B cell (primary cell): ENCODE data around the gene RPS6KA4. TPM values are rescaled to one million over a fixed set of nuclear protein-coding genes. Genes with fewer than 3 reads are reported as not detected.

Experiments
- ATAC-seq: fragments of 200-7000 bp; cut with Tn5 transposase; one replicate; pipeline ENCODE4 v1.10.0; 2021; ENCODE audit warnings: low read depth, mild to moderate bottlenecking, moderate number of reproducible peaks, moderate library complexity
- CTCF ChIA-PET: fragments of 350-600 bp; sonication (Branson Sonifier 250); formaldehyde crosslinking; loops from one replicate; lab custom pipeline; 2021; ENCODE audit warnings: antibody characterized with exemption, inconsistent platforms; lab: Charles Lee
- POLR2A ChIA-PET: fragments of 350-600 bp; sonication (Branson Sonifier 250); formaldehyde crosslinking; loops from one replicate; lab custom pipeline; 2021; ENCODE audit warnings: antibody characterized with exemption; lab: Charles Lee
- DNase-seq: peaks from one replicate; pipeline ENCODE4 v3.0.0; 2013
- H2AFZ ChIP-seq: 2 replicates; pipeline ENCODE4 v1.6.1; 2012; ENCODE audit warnings: mild to moderate bottlenecking, low read depth, low read length; ENCODE audit not compliant: insufficient read depth, poor library complexity, severe bottlenecking
- H3K27ac ChIP-seq, 2 donors: 1 replicate in 1 of 2; 2 replicates in 1 of 2; pipeline ENCODE4 v1.5.1; 2012 to 2013; ENCODE audit warnings: low read length in 2 of 2, mild to moderate bottlenecking in 2 of 2, moderate library complexity in 1 of 2
- H3K27me3 ChIP-seq, 4 experiments: fragments of 200-600 bp in 1 of 4; sonication (generic) in 1 of 4; replicated peaks in 1 of 4; 1 replicate in 2 of 4; 2 replicates in 2 of 4; pipeline versions ENCODE4 v1.6.1 to v1.7.0; 2013 to 2016; ENCODE audit warnings: low read length in 3 of 4, mild to moderate bottlenecking in 2 of 4, mixed read lengths in 1 of 4, moderate library complexity in 1 of 4; ENCODE audit not compliant: insufficient read depth in 4 of 4, control insufficient read depth in 3 of 4; ENCODE audit errors: control extremely low read depth in 1 of 4
- H3K36me3 ChIP-seq, 2 experiments: replicated peaks in 1 of 2; 1 replicate in 1 of 2; 2 replicates in 1 of 2; pipeline versions ENCODE4 v1.6.1 to v1.7.1; 2013; ENCODE audit warnings: low read length in 1 of 2; ENCODE audit not compliant: insufficient read depth in 2 of 2, control insufficient read depth in 1 of 2; ENCODE audit errors: control extremely low read depth in 1 of 2, extremely low read depth in 1 of 2
- H3K4me1 ChIP-seq, 2 donors: fragments of 200-600 bp in 1 of 2; sonication (generic) in 1 of 2; 1 replicate in 1 of 2; 2 replicates in 1 of 2; pipeline versions ENCODE4 v1.5.1 to v1.6.1; 2013 to 2017; ENCODE audit warnings: low read length in 2 of 2; ENCODE audit not compliant: control insufficient read depth in 2 of 2, insufficient read depth in 2 of 2
- H3K4me2 ChIP-seq: replicated peaks from 2 replicates; pipeline ENCODE3; 2012; ENCODE audit warnings: mild to moderate bottlenecking, low read depth, low read length; ENCODE audit not compliant: poor library complexity, severe bottlenecking
- H3K4me3 ChIP-seq, 5 experiments: fragments of 200-600 bp in 1 of 5; sonication (generic) in 1 of 5; 1 replicate in 3 of 5; 2 replicates in 2 of 5; pipeline versions ENCODE4 v1.5.1 to v1.7.0; 2011 to 2016; ENCODE audit warnings: low read length in 4 of 5, mild to moderate bottlenecking in 4 of 5, low read depth in 2 of 5, control low read depth in 1 of 5, moderate library complexity in 1 of 5; ENCODE audit not compliant: insufficient read depth in 1 of 5; ENCODE audit errors: control extremely low read depth in 1 of 5, extremely low read depth in 1 of 5
- H3K79me2 ChIP-seq: fragments of 200-600 bp; sonication (generic); one replicate; pipeline ENCODE4 v1.6.0; 2016; ENCODE audit warnings: low read length; ENCODE audit not compliant: control insufficient read depth, insufficient read depth
- H3K9ac ChIP-seq: fragments of 200-600 bp; sonication (generic); 2 replicates; pipeline ENCODE4 v1.6.1; 2017; ENCODE audit warnings: mild to moderate bottlenecking, low read length, moderate library complexity
- H3K9me3 ChIP-seq, 3 donors: one replicate each; pipeline versions ENCODE4 v1.6.1 to v1.7.1; 2013; ENCODE audit warnings: low read length in 2 of 3; ENCODE audit not compliant: control insufficient read depth in 2 of 3, insufficient read depth in 1 of 3; ENCODE audit errors: control extremely low read depth in 1 of 3
- H4K20me1 ChIP-seq: 2 replicates; pipeline ENCODE4 v1.6.0; 2012; ENCODE audit warnings: mild to moderate bottlenecking, low read length; ENCODE audit not compliant: insufficient read depth, control insufficient read depth, poor library complexity, severe bottlenecking
- H3K27ac Mint-ChIP-seq: one replicate; pipeline ENCODE4 v1.8.0; 2021; ENCODE audit warnings: mixed read lengths
- H3K27me3 Mint-ChIP-seq: one replicate; pipeline ENCODE4 v1.8.0; 2021; ENCODE audit warnings: mixed read lengths
- H3K4me1 Mint-ChIP-seq: one replicate; pipeline ENCODE4 v1.8.0; 2021; ENCODE audit warnings: mixed read lengths
- H3K4me3 Mint-ChIP-seq: one replicate; pipeline ENCODE4 v1.8.0; 2021; ENCODE audit warnings: mixed read lengths
- H3K9me3 Mint-ChIP-seq: one replicate; pipeline ENCODE4 v1.8.0; 2022; ENCODE audit warnings: mixed read lengths; ENCODE audit not compliant: insufficient read depth
- EZH2 ChIP-seq: IDR thresholded peaks from 2 replicates; pipeline ENCODE4 v1.6.1; 2012; ENCODE audit warnings: borderline replicate concordance, low read depth, mild to moderate bottlenecking, moderate library complexity, low read length; ENCODE audit not compliant: insufficient read depth, poor library complexity, severe bottlenecking
- WGBS: methylation state at CpG from one replicate; pipeline ENCODE4 v1.1.5; 2013; ENCODE audit warnings: missing lambda C conversion rate; ENCODE audit not compliant: insufficient coverage; 5-methylcytosine and 5-hydroxymethylcytosine counted together
- intact Hi-C: fragments of 100-400 bp; cut with micrococcal nuclease; formaldehyde crosslinking; loops from one replicate; pipeline ENCODE4 v1.10.0; 2022
- polyA plus RNA-seq: library from polyadenylated mRNA; depleted of rRNA; stranded (reverse); fragments of >200 nt; gene quantifications from 2 replicates; pipeline ENCODE4 v1.2.3, GENCODE V29; 2012
- total RNA-seq, 2 donors: library from RNA; stranded (reverse); fragments of 120-200 nt in 1 of 2; gene quantifications; 1 replicate in 1 of 2; 2 replicates in 1 of 2; pipeline versions ENCODE4 v1.2.3 to v1.2.4, GENCODE V29; 2013 to 2022
- TF ChIP-seq, protein P1 (sequence below): fragments of 200-600 bp; IDR thresholded peaks from one replicate; pipeline ENCODE4 v1.8.0; 2022; ENCODE audit warnings: antibody characterized with exemption, mild to moderate bottlenecking

The RPS6KA4 gene
- total and polyA plus RNA-seq, 2 donors (not counting 1 experiment from before 2014, with no cell fraction given) = 22.6 to 32.5 TPM

DNA sequence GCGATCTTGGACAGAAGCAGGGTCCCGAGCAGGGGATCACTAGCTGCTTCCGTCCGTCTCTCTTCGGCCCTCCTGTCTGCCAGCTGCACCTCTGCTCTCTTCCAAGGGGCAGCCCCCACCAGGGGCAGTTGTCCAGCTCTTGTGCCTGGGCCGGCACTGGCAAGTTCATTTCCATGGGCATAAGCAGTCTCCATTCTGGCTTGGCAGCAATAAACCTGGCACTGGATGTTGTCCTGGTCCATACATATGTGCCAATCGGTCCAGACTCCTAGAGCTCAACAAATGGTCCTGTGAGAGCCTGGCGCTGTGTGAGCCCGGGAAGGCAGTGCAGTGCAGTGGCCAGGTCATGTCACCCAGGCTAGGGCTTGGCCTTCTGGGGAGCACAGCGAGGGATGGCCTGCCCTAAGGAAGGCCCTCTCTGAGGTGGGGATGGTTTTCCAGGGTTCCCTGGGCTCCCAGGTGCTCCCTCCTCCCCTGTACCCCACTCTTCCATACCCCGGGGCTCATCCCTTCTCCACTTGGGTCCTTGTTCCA, 60.4 kb downstream of the RPS6KA4 start:
- Histone ChIP-seq H3K4me2 (no peak overlapping the region), H3K79me2 (no peaks in the 10 kb centered on the region), H2AFZ (no peak overlapping the region), H3K9me3 (peaks cover 0 to 48% (median 27%) of the 10 kb centered on the region in 3 donors), H4K20me1 (no peaks in the 10 kb centered on the region), H3K27me3 (peaks cover 0 to 7% (median 1%) of the 10 kb centered on the region in 4 experiments), H3K27ac (no peak overlapping the region), H3K4me1 (no peaks in the 10 kb centered on the region), H3K36me3 (no peaks in the 10 kb centered on the region), H3K9ac (no peak overlapping the region), H3K4me3 (no peak overlapping the region)
- no peak for TF ChIP-seq EZH2
- TF ChIP-seq, protein P1, sequence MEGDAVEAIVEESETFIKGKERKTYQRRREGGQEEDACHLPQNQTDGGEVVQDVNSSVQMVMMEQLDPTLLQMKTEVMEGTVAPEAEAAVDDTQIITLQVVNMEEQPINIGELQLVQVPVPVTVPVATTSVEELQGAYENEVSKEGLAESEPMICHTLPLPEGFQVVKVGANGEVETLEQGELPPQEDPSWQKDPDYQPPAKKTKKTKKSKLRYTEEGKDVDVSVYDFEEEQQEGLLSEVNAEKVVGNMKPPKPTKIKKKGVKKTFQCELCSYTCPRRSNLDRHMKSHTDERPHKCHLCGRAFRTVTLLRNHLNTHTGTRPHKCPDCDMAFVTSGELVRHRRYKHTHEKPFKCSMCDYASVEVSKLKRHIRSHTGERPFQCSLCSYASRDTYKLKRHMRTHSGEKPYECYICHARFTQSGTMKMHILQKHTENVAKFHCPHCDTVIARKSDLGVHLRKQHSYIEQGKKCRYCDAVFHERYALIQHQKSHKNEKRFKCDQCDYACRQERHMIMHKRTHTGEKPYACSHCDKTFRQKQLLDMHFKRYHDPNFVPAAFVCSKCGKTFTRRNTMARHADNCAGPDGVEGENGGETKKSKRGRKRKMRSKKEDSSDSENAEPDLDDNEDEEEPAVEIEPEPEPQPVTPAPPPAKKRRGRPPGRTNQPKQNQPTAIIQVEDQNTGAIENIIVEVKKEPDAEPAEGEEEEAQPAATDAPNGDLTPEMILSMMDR = no peak
- intact Hi-C loops = no loop called here
- ChIA-PET CTCF (interaction anchor here (1.0 kb wide), 1 partner anchor 29 kb away, joined by 5 read pairs; no protein-coding TSS in a partner anchor), POLR2A (interaction anchor here (0.6 kb wide), 1 partner anchor 226 kb away, joined by 8 read pairs; no protein-coding TSS in a partner anchor)
- Mint-ChIP-seq H3K4me1 (peaks cover 5% of the 10 kb centered on the region), H3K9me3 (peaks cover 3% of the 10 kb centered on the region), H3K27ac (no peak overlapping the region), H3K4me3 (no peak overlapping the region), H3K27me3 (peaks cover 26% of the 10 kb centered on the region)
- DNase-seq (no peak), ATAC-seq (no peak)
- WGBS = 90% methylated on average over 10 of the region's 11 CpGs

DNA sequence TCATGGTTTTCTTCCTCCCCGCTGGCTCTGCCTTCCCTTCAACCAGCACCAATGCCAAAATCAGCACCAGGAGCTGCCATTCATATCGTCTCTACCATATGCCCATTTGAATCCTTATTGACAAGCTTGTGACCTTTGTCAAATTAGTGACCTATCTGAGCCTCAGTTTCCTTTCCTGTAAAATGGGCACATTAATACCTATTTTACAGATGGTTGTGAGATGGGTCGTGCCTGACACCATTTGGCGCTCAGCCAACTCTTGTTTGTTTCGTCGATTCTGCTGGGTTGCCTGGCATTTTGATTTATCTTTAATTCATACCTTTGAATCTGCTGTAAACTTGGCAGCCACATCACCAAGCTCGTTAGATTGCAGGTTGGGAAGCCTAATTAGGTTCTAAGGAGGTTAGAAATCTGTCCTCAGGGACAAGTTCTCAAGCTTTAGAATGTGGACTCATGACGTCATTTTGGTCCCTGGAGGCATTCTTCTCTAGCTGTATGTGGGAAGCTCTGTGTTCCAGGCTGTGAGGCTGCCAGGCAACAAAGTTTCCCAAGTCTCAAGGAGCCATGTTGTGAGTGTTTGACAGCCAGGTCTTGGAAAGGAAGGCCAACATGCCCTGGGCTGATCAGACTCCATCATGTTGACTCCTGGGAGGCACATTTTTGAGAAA, 61.0 kb downstream of the RPS6KA4 start:
- Histone ChIP-seq H3K27me3 (peaks cover 0 to 7% (median 1%) of the 10 kb centered on the region in 4 experiments), H3K36me3 (no peaks in the 10 kb centered on the region), H3K9ac (no peak overlapping the region), H3K4me3 (no peak overlapping the region), H3K27ac (no peak overlapping the region), H2AFZ (no peak overlapping the region), H3K4me1 (no peaks in the 10 kb centered on the region), H4K20me1 (no peaks in the 10 kb centered on the region), H3K9me3 (peaks cover 0 to 47% (median 27%) of the 10 kb centered on the region in 3 donors), H3K79me2 (no peaks in the 10 kb centered on the region), H3K4me2 (no peak overlapping the region)
- intact Hi-C loops = no loop called here
- WGBS = 44% methylated on average over 3 of the region's 8 CpGs
- TF ChIP-seq EZH2 = no peak
- TF ChIP-seq, protein P1 = no peak
- Mint-ChIP-seq H3K9me3 (peaks cover 3% of the 10 kb centered on the region), H3K4me3 (no peak overlapping the region), H3K27me3 (peaks cover 26% of the 10 kb centered on the region), H3K27ac (no peak overlapping the region), H3K4me1 (peaks cover 2% of the 10 kb centered on the region)
- DNase-seq = no peak
- ChIA-PET CTCF (no interaction called here), POLR2A (interaction anchor here (0.6 kb wide), 1 partner anchor 225 kb away, joined by 8 read pairs; no protein-coding TSS in a partner anchor)
- no peak for ATAC-seq
